Panc1 (cell line): Measurements from ENCODE around the gene CRTC1. TPM values are rescaled to one million over a fixed set of nuclear protein-coding genes. Genes with fewer than 3 reads are reported as not detected.

Experiments
- ATAC-seq: fragments of 200-7000 bp; cut with Tn5 transposase; 2 replicates; pipeline ENCODE4 v1.9.1; 2020; ENCODE audit warnings: mild to moderate bottlenecking, moderate library complexity
- BruUV-seq: library from RNA; stranded (reverse); fragments of 400-500 nt; replicated peaks from 2 replicates; lab custom pipeline; 2021; lab: Mats Ljungman, UMichigan
- CTCF ChIA-PET: fragments of 300-600 bp; sonication (Branson Sonifier 250); formaldehyde crosslinking; loops from one replicate; lab custom pipeline; 2022; ENCODE audit warnings: antibody characterized with exemption; lab: Charles Lee
- POLR2A ChIA-PET: fragments of 300-600 bp; sonication (Branson Sonifier 250); formaldehyde crosslinking; loops from one replicate; lab custom pipeline; 2022; ENCODE audit warnings: antibody characterized with exemption; lab: Charles Lee
- DNase-seq: peaks from one replicate; pipeline ENCODE4 v3.0.0-alpha.2; 2010; ENCODE audit warnings: low read depth, low spot score
- H3K27ac ChIP-seq: 2 replicates; pipeline ENCODE4 v1.5.1; 2011; ENCODE audit warnings: mild to moderate bottlenecking, low read length, inconsistent platforms
- H3K27me3 ChIP-seq: fragments of 200-500 bp; sonication (Bioruptor generic); 2 replicates; pipeline ENCODE4 v1.6.0; 2014; ENCODE audit warnings: low read length, inconsistent platforms; ENCODE audit not compliant: control insufficient read depth, insufficient read depth
- H3K36me3 ChIP-seq: fragments of 200-500 bp; sonication (Bioruptor generic); 2 replicates; pipeline ENCODE4 v1.5.1; 2014; ENCODE audit warnings: inconsistent platforms, mild to moderate bottlenecking, low read length, moderate library complexity; ENCODE audit not compliant: control insufficient read depth, insufficient read depth
- H3K4me1 ChIP-seq: 2 replicates; pipeline ENCODE4 v1.5.1; 2011; ENCODE audit warnings: inconsistent platforms, mild to moderate bottlenecking, low read length, moderate library complexity; ENCODE audit not compliant: control insufficient read depth, insufficient read depth
- H3K4me3 ChIP-seq, 2 experiments: 2 replicates each; pipeline ENCODE4 v1.5.1; 2011 to 2012; ENCODE audit warnings: low read depth in 2 of 2, low read length in 2 of 2, mild to moderate bottlenecking in 2 of 2, inconsistent platforms in 1 of 2, moderate library complexity in 1 of 2
- H3K9me3 ChIP-seq: fragments of 200-500 bp; sonication (Bioruptor generic); 2 replicates; pipeline ENCODE4 v1.5.1; 2014; ENCODE audit warnings: low read depth, mild to moderate bottlenecking, inconsistent platforms, low read length, moderate library complexity; ENCODE audit not compliant: control insufficient read depth, insufficient read depth
- POLR2AphosphoS5 ChIP-seq: IDR thresholded peaks from 2 replicates; pipeline ENCODE4 v1.6.1; 2012; ENCODE audit warnings: mild to moderate bottlenecking, low read depth, low read length, moderate library complexity
- SIN3A ChIP-seq: IDR thresholded peaks from 2 replicates; pipeline ENCODE4 v1.6.1; 2012; ENCODE audit warnings: low read depth, mild to moderate bottlenecking, low read length, moderate library complexity, borderline replicate concordance; ENCODE audit not compliant: insufficient read depth
- TCF7L2 ChIP-seq: IDR thresholded peaks from 2 replicates; pipeline ENCODE4 v1.6.1; 2011; ENCODE audit warnings: mild to moderate bottlenecking, low read depth, low read length, inconsistent platforms
- in situ Hi-C: cut with HindIII; loops from 2 replicates; pipeline ENCODE4 v1.10.0; 2016; ENCODE audit warnings: low sequenced_read_pairs, low pct_unique_long_range_greater_than_20kb
- intact Hi-C: fragments of 100-400 bp; cut with micrococcal nuclease; formaldehyde crosslinking; loops from one replicate; pipeline ENCODE4 v1.10.0; 2022; ENCODE audit not compliant: unreplicated experiment
- total RNA-seq: library from RNA; stranded (reverse); gene quantifications from one replicate; pipeline ENCODE4 v1.2.1, GENCODE V29; 2021; ENCODE audit not compliant: unreplicated experiment
- TF ChIP-seq, protein P1 (sequence below), 2 experiments: IDR thresholded peaks; 2 replicates each; pipeline ENCODE4 v1.6.1; 2011 to 2012; ENCODE audit warnings: low read depth in 2 of 2, control low read depth in 1 of 2, low read length in 1 of 2, mild to moderate bottlenecking in 1 of 2, moderate library complexity in 1 of 2; ENCODE audit not compliant: insufficient read depth in 1 of 2
- TF ChIP-seq, protein P2 (sequence below): fragments of 450-650 bp; IDR thresholded peaks from 2 replicates; pipeline ENCODE4 v1.5.1; 2017; ENCODE audit warnings: mild to moderate bottlenecking

The CRTC1 gene
- total RNA-seq, 1 experiment from 2014 or later, result 18.2 TPM

GRCh38 chr19:18645035-18645511, 38.4 kb upstream of the CRTC1 start:
- TF ChIP-seq, protein P1, sequence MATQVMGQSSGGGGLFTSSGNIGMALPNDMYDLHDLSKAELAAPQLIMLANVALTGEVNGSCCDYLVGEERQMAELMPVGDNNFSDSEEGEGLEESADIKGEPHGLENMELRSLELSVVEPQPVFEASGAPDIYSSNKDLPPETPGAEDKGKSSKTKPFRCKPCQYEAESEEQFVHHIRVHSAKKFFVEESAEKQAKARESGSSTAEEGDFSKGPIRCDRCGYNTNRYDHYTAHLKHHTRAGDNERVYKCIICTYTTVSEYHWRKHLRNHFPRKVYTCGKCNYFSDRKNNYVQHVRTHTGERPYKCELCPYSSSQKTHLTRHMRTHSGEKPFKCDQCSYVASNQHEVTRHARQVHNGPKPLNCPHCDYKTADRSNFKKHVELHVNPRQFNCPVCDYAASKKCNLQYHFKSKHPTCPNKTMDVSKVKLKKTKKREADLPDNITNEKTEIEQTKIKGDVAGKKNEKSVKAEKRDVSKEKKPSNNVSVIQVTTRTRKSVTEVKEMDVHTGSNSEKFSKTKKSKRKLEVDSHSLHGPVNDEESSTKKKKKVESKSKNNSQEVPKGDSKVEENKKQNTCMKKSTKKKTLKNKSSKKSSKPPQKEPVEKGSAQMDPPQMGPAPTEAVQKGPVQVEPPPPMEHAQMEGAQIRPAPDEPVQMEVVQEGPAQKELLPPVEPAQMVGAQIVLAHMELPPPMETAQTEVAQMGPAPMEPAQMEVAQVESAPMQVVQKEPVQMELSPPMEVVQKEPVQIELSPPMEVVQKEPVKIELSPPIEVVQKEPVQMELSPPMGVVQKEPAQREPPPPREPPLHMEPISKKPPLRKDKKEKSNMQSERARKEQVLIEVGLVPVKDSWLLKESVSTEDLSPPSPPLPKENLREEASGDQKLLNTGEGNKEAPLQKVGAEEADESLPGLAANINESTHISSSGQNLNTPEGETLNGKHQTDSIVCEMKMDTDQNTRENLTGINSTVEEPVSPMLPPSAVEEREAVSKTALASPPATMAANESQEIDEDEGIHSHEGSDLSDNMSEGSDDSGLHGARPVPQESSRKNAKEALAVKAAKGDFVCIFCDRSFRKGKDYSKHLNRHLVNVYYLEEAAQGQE (IDR thresholded peaks at IDR 0.05; ENCODE audit: insufficient read depth in 1 of 2, low read depth in 2 of 2, low read length in 1 of 2), result no peak
- TF ChIP-seq SIN3A (no peak), POLR2AphosphoS5 (no peak), TCF7L2 (no peak)
- TF ChIP-seq, protein P2, sequence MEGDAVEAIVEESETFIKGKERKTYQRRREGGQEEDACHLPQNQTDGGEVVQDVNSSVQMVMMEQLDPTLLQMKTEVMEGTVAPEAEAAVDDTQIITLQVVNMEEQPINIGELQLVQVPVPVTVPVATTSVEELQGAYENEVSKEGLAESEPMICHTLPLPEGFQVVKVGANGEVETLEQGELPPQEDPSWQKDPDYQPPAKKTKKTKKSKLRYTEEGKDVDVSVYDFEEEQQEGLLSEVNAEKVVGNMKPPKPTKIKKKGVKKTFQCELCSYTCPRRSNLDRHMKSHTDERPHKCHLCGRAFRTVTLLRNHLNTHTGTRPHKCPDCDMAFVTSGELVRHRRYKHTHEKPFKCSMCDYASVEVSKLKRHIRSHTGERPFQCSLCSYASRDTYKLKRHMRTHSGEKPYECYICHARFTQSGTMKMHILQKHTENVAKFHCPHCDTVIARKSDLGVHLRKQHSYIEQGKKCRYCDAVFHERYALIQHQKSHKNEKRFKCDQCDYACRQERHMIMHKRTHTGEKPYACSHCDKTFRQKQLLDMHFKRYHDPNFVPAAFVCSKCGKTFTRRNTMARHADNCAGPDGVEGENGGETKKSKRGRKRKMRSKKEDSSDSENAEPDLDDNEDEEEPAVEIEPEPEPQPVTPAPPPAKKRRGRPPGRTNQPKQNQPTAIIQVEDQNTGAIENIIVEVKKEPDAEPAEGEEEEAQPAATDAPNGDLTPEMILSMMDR, result no peak
- in situ Hi-C loops (no loop called here), intact Hi-C loops (no loop called here)
- DNase-seq (no peak), ATAC-seq (no peak)
- POLR2A ChIA-PET, result interaction anchor here (0.6 kb wide), 1 partner anchor 38 kb away, joined by 3 read pairs; no protein-coding TSS in a partner anchor
- no peaks in the 10 kb centered on the region for H3K36me3 ChIP-seq
- H3K27ac ChIP-seq, result no peak overlapping the region
- H3K4me3 ChIP-seq, result no peak overlapping the region
- H3K27me3 ChIP-seq, result no peaks in the 10 kb centered on the region
- no TSS peak for BruUV-seq
- CTCF ChIA-PET, result no interaction called here
- no peaks in the 10 kb centered on the region for H3K4me1 ChIP-seq
- H3K9me3 ChIP-seq, result no peaks in the 10 kb centered on the region

- H3K4me3 ChIP-seq, result no peak overlapping the region
- TF ChIP-seq POLR2AphosphoS5 (no peak), SIN3A (no peak), TCF7L2 (no peak)
- TF ChIP-seq, protein P1 (IDR thresholded peaks at IDR 0.05; ENCODE audit: insufficient read depth in 1 of 2, low read depth in 2 of 2, low read length in 1 of 2), result no peak
- TF ChIP-seq, protein P2, result no peak
- CTCF ChIA-PET, result interaction anchor here (0.5 kb wide), 1 partner anchor 48 kb away, joined by 4 read pairs; no protein-coding TSS in a partner anchor
- no peak overlapping the region for H3K27ac ChIP-seq
- POLR2A ChIA-PET, result no interaction called here
- BruUV-seq, result no TSS peak
- in situ Hi-C loops (no loop called here), intact Hi-C loops (no loop called here)
- H3K9me3 ChIP-seq, result no peaks in the 10 kb centered on the region
- H3K27me3 ChIP-seq, result no peaks in the 10 kb centered on the region
- no peaks in the 10 kb centered on the region for H3K4me1 ChIP-seq
- ATAC-seq, result no peak
- H3K36me3 ChIP-seq, result no peaks in the 10 kb centered on the region
- DNase-seq, result no peak
These were observed 36.7 kb upstream of the CRTC1 start for GRCh38 chr19:18646535-18647370.
